Ishikawa (cell line): ENCODE results near the gene ILKAP.

ENCODE experiments used
- CEBPB ChIP-seq: IDR thresholded peaks from 2 replicates; pipeline ENCODE4 v1.6.1; 2012
- CREB1 ChIP-seq: IDR thresholded peaks from 2 replicates; pipeline ENCODE4 v1.6.1; 2012; ENCODE audit warnings: low read depth
- EGR1 ChIP-seq: IDR thresholded peaks from 2 replicates; pipeline ENCODE4 v1.6.1; 2012
- EP300 ChIP-seq: IDR thresholded peaks from 2 replicates; pipeline ENCODE4 v1.6.1; 2012; ENCODE audit warnings: borderline replicate concordance
- FOXM1 ChIP-seq: IDR thresholded peaks from 2 replicates; pipeline ENCODE4 v1.6.1; 2012; ENCODE audit warnings: low read depth, borderline replicate concordance
- NFIC ChIP-seq: IDR thresholded peaks from 2 replicates; pipeline ENCODE4 v1.6.1; 2012
- RAD21 ChIP-seq: IDR thresholded peaks from 2 replicates; pipeline ENCODE4 v1.6.1; 2012; ENCODE audit warnings: low read depth
- TAF1 ChIP-seq: IDR thresholded peaks from 2 replicates; pipeline ENCODE4 v1.6.1; 2012; ENCODE audit warnings: low read depth, mild to moderate bottlenecking
- TCF12 ChIP-seq: IDR thresholded peaks from 2 replicates; pipeline ENCODE4 v1.6.1; 2012; ENCODE audit warnings: low read depth
- TEAD4 ChIP-seq: IDR thresholded peaks from 2 replicates; pipeline ENCODE4 v1.6.1; 2012
- YY1 ChIP-seq: IDR thresholded peaks from 2 replicates; pipeline ENCODE4 v1.6.1; 2012; ENCODE audit warnings: low read depth
- ZBTB7A ChIP-seq: IDR thresholded peaks from 2 replicates; pipeline ENCODE4 v1.6.1; 2012; ENCODE audit warnings: low read depth
- TF ChIP-seq, protein P1 (sequence below): IDR thresholded peaks from 2 replicates; pipeline ENCODE4 v1.6.1; 2012
- TF ChIP-seq, protein P2 (sequence below): IDR thresholded peaks from 2 replicates; pipeline ENCODE4 v1.6.1; 2012
- TF ChIP-seq, protein P3 (sequence below): IDR thresholded peaks from 2 replicates; pipeline ENCODE4 v1.6.1; 2012; ENCODE audit warnings: low read depth, mild to moderate bottlenecking

ILKAP gene

DNA sequence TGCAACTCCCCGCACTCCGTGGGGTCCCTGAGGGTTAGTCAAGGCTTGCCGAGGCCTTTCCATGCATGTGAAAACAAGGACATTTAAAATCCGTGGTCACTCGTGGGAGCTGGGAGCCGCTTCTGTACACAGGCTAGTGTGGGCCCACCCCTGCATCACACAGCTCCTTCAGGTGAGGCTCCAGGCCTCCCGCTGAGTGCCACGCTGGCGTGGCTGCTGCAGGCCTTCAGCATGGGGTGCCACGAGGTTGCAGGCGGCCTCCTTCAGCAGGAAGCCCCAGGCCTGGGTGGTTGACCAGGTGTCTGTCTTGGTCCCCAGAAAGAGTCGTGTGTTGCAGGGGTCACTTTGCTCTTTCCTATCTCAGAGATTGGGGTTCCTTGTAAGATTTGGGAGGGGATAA lies 58.4 kb downstream of the ILKAP start:
- TF ChIP-seq RAD21: no peak
- TF ChIP-seq, protein P1, sequence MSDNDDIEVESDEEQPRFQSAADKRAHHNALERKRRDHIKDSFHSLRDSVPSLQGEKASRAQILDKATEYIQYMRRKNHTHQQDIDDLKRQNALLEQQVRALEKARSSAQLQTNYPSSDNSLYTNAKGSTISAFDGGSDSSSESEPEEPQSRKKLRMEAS: no peak
- no peak for TF ChIP-seq FOXM1
- no peak for TF ChIP-seq YY1
- TF ChIP-seq ZBTB7A: no peak
- no peak for TF ChIP-seq NFIC
- no peak for TF ChIP-seq CREB1
- TF ChIP-seq TEAD4: no peak
- no peak for TF ChIP-seq EP300
- TF ChIP-seq TAF1: no peak
- no peak for TF ChIP-seq EGR1
- no peak for TF ChIP-seq TCF12
- no peak for TF ChIP-seq CEBPB
- TF ChIP-seq, protein P2, sequence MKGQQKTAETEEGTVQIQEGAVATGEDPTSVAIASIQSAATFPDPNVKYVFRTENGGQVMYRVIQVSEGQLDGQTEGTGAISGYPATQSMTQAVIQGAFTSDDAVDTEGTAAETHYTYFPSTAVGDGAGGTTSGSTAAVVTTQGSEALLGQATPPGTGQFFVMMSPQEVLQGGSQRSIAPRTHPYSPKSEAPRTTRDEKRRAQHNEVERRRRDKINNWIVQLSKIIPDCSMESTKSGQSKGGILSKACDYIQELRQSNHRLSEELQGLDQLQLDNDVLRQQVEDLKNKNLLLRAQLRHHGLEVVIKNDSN: no peak
- TF ChIP-seq, protein P3, sequence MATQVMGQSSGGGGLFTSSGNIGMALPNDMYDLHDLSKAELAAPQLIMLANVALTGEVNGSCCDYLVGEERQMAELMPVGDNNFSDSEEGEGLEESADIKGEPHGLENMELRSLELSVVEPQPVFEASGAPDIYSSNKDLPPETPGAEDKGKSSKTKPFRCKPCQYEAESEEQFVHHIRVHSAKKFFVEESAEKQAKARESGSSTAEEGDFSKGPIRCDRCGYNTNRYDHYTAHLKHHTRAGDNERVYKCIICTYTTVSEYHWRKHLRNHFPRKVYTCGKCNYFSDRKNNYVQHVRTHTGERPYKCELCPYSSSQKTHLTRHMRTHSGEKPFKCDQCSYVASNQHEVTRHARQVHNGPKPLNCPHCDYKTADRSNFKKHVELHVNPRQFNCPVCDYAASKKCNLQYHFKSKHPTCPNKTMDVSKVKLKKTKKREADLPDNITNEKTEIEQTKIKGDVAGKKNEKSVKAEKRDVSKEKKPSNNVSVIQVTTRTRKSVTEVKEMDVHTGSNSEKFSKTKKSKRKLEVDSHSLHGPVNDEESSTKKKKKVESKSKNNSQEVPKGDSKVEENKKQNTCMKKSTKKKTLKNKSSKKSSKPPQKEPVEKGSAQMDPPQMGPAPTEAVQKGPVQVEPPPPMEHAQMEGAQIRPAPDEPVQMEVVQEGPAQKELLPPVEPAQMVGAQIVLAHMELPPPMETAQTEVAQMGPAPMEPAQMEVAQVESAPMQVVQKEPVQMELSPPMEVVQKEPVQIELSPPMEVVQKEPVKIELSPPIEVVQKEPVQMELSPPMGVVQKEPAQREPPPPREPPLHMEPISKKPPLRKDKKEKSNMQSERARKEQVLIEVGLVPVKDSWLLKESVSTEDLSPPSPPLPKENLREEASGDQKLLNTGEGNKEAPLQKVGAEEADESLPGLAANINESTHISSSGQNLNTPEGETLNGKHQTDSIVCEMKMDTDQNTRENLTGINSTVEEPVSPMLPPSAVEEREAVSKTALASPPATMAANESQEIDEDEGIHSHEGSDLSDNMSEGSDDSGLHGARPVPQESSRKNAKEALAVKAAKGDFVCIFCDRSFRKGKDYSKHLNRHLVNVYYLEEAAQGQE: no peak

DNA sequence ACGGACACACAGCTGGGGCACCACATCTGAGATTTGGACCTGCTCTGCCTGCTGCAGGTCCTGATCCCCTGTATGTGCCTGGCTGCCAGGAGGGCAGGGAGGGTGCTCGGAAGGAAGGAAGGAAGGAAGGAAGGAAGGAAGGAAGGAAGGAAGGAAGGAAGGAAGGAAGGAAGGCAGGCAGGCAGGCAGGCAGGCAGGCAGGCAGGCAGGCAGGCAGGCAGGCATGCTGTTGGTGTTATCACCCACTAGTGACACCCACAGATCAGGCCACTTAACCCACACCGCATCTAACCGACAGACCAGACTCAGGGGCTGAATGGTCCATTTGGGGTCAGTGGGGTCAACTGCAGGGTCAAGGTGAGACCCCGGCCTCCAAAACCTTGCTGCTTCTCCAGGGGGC lies 59.2 kb downstream of the ILKAP start:
- no peak for TF ChIP-seq CEBPB
- TF ChIP-seq RAD21: no peak
- TF ChIP-seq ZBTB7A: no peak
- TF ChIP-seq EGR1: no peak
- no peak for TF ChIP-seq EP300
- TF ChIP-seq YY1: no peak
- no peak for TF ChIP-seq TEAD4
- TF ChIP-seq, protein P1: no peak

DNA sequence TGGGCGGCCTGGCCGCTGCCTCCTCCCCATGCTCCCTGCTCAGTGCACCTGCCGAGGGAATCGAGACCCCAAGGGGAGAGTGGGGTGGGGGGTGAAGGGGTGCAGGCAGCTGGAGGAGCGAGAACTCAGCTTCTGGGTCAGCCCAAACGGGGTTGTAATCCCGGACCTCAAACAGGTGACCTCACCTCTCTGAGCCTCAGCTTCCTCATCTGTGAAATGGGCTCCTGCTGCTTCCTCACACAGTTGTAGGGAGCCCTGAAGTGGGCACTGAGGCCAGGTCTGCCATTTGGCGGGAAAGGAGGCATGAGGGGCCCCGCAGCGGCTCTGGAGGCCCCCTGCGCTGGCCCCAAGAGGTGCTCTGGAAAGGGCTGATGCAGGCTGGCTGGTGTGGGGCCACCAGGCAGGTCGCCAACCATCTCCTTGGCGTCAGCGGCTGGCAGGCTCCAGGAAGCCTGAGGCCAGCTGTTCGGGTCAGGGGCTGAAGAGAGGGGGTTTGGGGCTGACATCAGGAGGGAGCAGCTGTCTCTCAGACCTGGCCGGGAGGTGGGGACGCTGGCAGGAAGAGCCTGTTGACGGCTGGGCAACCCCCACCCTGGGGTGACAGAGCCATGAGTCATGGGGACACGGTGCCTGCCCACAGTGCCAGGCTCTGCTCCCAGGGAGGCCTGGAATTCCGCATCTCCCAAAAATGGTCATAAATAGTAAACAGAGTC lies 60.1 kb downstream of the ILKAP start:
- TF ChIP-seq EP300 (peak; percentile 85), NFIC (peak; percentile 61), TAF1 (no peak), TCF12 (peak; percentile 72), TEAD4 (peak; percentile 85), CEBPB (no peak), FOXM1 (no peak), YY1 (no peak), CREB1 (no peak), EGR1 (no peak), RAD21 (no peak; the same call in 1 of the 2 replicates)
- TF ChIP-seq, protein P1: no peak
- TF ChIP-seq, protein P2: no peak

DNA sequence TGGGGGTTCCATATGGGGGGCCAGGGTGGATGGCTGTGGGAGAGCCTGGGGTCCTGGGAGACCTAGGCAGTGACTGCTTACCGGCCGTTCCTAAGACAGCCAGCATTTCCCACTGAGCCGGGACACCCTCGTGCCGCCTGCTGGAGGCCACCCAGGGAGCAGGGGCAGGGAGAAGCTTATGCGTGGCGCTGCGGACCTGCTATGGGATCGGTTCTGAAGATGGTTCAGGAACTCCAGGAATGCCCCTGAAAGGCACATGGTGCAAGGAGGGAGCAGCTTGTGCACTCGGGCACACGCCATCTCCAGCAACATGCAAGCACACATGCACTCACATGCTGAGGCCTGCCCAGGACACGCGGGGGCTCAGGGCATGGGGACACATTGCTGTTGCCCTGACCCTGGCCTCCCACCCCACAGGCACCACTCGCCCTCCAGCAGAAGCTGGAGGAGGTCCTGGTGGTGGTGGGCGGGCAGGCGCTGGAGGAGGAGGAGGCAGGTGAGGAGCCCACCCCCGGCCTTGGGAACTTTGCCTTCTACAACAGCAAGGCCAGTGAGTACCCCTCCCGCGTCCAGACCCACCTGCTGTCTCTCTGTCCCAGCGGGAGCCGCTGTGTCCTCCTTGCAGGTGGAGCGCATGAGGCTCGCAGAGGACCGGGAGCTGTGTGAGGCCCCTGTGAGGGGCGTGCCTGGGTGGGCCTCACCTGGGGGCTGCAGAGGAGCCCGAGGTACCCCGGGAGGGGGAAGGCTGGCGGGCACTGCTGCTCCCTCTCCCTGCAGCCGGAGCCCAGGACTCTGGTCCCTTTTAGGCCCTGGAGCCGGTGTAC lies 60.9 kb downstream of the ILKAP start:
- TF ChIP-seq ZBTB7A: peak; percentile 12; the same call in 1 of the 2 replicates
- TF ChIP-seq TCF12: no peak

DNA sequence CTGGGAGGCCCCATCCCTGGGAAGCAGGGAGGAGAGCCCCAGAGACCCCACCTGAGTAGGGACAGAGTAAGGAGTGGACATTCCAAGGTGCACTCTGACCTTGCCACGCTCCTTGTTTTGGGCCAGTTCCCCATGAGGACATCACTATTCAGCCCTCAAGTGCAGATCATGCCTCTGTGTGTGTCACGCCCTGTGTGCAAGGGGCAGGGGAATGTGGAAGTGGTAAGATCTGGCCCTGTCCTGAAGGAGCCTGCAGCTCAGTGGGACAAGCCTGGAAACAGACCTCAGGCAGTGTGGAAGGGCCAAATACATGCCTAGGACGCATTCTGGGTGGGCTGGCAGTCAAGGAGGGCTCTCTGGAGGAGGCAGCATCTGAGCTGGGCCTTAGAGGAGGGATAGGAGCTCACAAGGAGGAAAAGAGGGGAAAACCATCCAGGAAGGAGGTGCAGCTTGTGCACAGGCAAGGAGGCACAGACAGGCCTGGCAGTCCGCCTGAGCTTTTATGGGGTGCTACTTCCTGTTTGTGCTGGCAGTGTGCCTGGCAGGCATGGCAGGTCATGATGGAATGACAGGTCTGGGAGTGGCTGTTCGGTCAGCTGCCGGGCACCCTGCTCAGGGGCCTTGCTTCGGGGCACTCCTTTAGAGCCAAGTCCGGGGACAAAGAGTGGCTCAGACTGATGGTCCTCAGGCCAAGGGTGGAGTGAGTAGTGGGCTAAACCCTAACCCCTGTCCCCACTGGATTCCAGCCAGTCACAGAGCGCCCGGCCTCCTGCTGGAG lies 61.8 kb downstream of the ILKAP start:
- TF ChIP-seq YY1: peak; percentile 65
- TF ChIP-seq TCF12: peak; percentile 91
- peak; percentile 70; the same call in 1 of the 2 replicates for TF ChIP-seq TEAD4
- TF ChIP-seq CREB1: no peak
- TF ChIP-seq FOXM1: no peak; the same call in 1 of the 2 replicates
- no peak for TF ChIP-seq EGR1
- peak; percentile 99 for TF ChIP-seq NFIC
- peak; percentile 87 for TF ChIP-seq EP300
- TF ChIP-seq, protein P2: no peak; the same call in 1 of the 2 replicates
- TF ChIP-seq, protein P3: no peak
- no peak for TF ChIP-seq CEBPB
- TF ChIP-seq, protein P1: peak; percentile 83
- TF ChIP-seq TAF1: no peak
- peak; percentile 35; the same call in 1 of the 2 replicates for TF ChIP-seq ZBTB7A
- TF ChIP-seq RAD21: peak; percentile 10; the same call in 1 of the 2 replicates
